HFFc6 (cell line): ENCODE data around the gene JKAMP. TPM values are rescaled to one million over a fixed set of nuclear protein-coding genes. Genes with fewer than 3 reads are reported as not detected.

ENCODE experiments used
- DNase-seq: peaks from one replicate; pipeline ENCODE4 v3.0.0-alpha.2; 2018
- H3K27ac Mint-ChIP-seq: 2 replicates; pipeline ENCODE4 v1.8.0; 2020; ENCODE audit warnings: mild to moderate bottlenecking, mixed read lengths
- H3K27me3 Mint-ChIP-seq: 2 replicates; pipeline ENCODE4 v1.8.0; 2021; ENCODE audit warnings: mild to moderate bottlenecking, moderate library complexity, mixed read lengths; ENCODE audit not compliant: insufficient read depth
- H3K36me3 Mint-ChIP-seq: 2 replicates; pipeline ENCODE4 v1.8.0; 2021; ENCODE audit warnings: low read depth, mixed read lengths
- H3K4me1 Mint-ChIP-seq: 2 replicates; pipeline ENCODE4 v1.8.0; 2020; ENCODE audit warnings: low read depth, mixed read lengths
- H3K4me3 Mint-ChIP-seq: 2 replicates; pipeline ENCODE4 v1.8.0; 2020; ENCODE audit warnings: mild to moderate bottlenecking, moderate library complexity, mixed read lengths
- H3K9me3 Mint-ChIP-seq: 2 replicates; pipeline ENCODE4 v1.8.0; 2020; ENCODE audit warnings: mild to moderate bottlenecking, mixed read lengths
- CTCF ChIP-seq: fragments of 200-600 bp; sonication (generic); IDR thresholded peaks from 2 replicates; pipeline ENCODE4 v1.5.0; 2021; ENCODE audit warnings: antibody characterized with exemption, mild to moderate bottlenecking
- total RNA-seq, 6 experiments: library from RNA; stranded (reverse); fragmentation: NEBNext Ultra II Directional; extraction: Animal tissue kit (Norgen Biotek cat#: 25700); gene quantifications; 2 replicates in 1 of 6; 3 replicates in 5 of 6; pipeline ENCODE4 v1.2.3, GENCODE V29; 2021

Gene JKAMP
- total RNA-seq, 6 experiments from 2014 or later = 54.8 to 71.5 (median 61.9) TPM

- no peak overlapping the region for H3K27ac Mint-ChIP-seq
- no peaks in the 10 kb centered on the region; the same call in 1 of the 2 replicates for H3K27me3 Mint-ChIP-seq
- no peak overlapping the region for H3K4me3 Mint-ChIP-seq
- H3K36me3 Mint-ChIP-seq = peaks cover 71% of the 10 kb centered on the region
- TF ChIP-seq CTCF = no peak
- no peak for DNase-seq
- H3K9me3 Mint-ChIP-seq = peaks cover 9% of the 10 kb centered on the region
- H3K4me1 Mint-ChIP-seq = peaks cover 31% of the 10 kb centered on the region
These were observed 25.8 kb upstream of the JKAMP start for GRCh38 chr14:59458486-59458885.

DNA sequence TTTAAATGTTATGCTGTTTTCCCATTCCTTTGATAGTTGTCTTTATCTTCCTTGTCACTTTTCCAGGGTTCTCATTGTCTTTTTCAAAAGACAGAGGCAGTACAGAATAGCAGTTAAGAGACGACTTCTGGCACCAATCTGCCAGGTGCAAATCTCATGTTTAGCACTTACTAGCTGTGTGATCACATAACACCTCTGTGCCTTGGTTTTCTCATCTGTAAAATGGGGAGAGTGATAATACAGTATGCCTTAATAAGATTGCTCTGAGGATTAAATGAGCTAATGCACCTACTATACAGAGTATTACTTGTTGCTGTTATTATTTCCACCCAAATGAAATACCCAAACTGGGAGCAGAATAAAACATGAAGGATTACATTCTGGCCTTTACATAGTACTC lies 23.9 kb upstream of the JKAMP start:
- no peak for DNase-seq
- Mint-ChIP-seq H3K36me3 (peaks cover 56% of the 10 kb centered on the region), H3K27me3 (no peaks in the 10 kb centered on the region; the same call in 1 of the 2 replicates), H3K4me3 (no peak overlapping the region), H3K27ac (no peak overlapping the region), H3K4me1 (peaks cover 21% of the 10 kb centered on the region), H3K9me3 (peaks cover 9% of the 10 kb centered on the region)
- TF ChIP-seq CTCF = no peak

DNA sequence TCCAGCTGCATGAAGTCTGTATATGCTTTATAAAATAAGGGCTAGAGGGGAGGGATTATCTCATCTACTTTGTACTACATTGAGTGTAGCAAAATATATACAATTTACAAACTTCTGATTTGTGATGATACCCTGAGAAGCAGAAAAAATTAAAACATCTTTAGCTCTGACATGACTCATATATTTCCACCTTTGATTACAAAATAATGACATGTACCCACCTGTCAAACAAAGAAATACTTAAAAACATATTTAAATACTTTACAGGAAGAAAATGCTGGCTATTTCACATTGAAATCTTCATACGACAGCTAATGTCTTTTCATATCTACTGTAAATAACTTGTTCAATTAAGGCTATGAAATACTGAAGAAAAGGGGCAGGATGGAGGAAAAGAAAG lies 22.4 kb upstream of the JKAMP start:
- Mint-ChIP-seq H3K9me3 (no peaks in the 10 kb centered on the region), H3K27me3 (no peaks in the 10 kb centered on the region; the same call in 1 of the 2 replicates), H3K4me3 (no peak overlapping the region), H3K4me1 (peaks cover 18% of the 10 kb centered on the region), H3K36me3 (peaks cover 42% of the 10 kb centered on the region), H3K27ac (no peak overlapping the region)
- no peak for TF ChIP-seq CTCF
- DNase-seq = no peak

DNA sequence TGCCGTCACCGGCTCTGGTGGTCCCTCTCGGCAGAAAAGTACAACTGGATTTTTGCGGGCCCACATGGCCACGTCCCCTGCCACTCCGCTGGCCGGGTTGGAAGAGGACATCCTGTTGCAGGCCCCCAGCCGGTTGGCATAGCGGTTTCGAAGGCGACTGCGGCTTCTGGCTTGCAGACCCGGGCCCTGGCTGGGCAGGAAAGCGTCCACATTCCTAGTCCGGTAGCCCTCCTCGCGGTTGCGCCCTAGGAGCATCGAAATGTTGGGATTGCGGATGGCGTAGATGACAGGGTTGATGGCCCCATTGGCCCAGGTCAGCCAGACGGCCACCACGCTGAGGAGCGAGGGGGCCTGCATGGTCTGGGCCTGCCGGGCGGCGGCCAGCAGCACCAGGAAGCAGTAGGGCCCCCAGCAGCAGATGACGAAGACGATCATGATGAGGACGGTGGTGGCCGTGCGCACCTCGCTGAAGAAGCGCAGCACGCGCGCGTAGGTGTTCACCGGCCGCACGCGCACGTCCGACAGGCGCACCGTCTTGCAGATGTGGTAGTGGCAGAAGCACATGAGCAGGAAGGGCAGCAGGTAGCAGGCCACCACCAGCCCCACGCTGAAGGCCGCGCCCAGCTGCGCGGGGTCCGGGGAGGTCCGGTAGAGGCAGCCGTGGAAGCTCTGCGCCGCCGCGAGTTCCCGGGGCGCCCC lies 20.4 kb upstream of the JKAMP start:
- Mint-ChIP-seq H3K36me3 (peaks cover 25% of the 10 kb centered on the region), H3K4me3 (peak overlapping the region; percentile 86), H3K27ac (no peak overlapping the region; the same call in 1 of the 2 replicates), H3K27me3 (no peaks in the 10 kb centered on the region; the same call in 1 of the 2 replicates), H3K9me3 (no peaks in the 10 kb centered on the region), H3K4me1 (peaks cover 18% of the 10 kb centered on the region)
- no peak for TF ChIP-seq CTCF
- no peak for DNase-seq

DNA sequence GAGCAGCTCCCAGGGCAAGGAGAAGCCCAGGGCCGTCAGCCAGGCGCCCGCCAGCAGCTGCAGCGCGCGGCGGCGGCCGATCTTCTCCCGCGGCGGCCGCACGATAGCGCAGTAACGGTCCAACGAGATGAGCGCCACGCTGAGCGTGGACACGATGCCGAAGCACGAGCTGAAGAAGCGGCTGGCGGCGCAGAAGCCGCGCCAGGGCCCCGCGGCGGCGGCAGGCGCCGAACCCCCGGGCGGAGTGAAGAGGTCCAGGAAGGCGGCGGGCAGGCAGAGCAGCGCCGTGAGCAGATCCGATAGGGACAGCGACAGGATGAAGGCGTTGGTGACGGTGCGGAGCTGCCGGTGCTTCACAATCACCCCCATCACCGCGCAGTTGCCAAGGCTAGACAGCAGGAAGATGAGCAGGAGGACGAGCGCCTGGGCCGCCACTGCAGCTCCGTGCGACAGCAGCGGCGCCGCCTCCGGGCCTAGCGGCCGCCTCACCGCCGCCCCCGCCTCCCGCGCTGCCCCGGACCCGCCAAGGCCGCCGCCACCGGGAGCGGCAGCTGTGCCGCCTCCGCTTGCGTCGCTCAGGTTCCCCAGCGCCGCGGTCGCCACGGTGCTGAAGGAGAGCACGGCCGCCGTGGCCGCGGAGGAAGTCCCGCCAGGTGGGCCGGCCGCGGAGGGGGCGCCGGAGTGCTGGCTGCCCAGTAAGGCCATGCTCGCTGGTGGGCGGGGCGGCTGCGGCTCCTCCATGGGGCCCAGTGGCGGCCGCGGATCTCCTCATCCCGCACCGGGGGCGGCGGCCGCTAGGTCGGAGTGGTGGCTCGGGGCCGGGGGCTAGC lies 19.6 kb upstream of the JKAMP start:
- no peak for TF ChIP-seq CTCF
- Mint-ChIP-seq H3K4me1 (peaks cover 18% of the 10 kb centered on the region), H3K27ac (peak overlapping the region; percentile 66), H3K9me3 (no peaks in the 10 kb centered on the region), H3K27me3 (no peaks in the 10 kb centered on the region), H3K4me3 (peak overlapping the region; percentile 86), H3K36me3 (peaks cover 20% of the 10 kb centered on the region)
- peak; percentile 30 for DNase-seq
